Fibroblast of skin of left biceps (primary cell): ENCODE measurements around the gene OSCP1.
"Not testable (repeated sequence)": the region's sequence is repeated elsewhere in the genome, so short reads cannot be mapped to it uniquely, and the experiment has no call there.

Source experiments
- DNase-seq, 2 experiments: peaks; one replicate each; pipeline ENCODE4 v3.0.0-alpha.2; 2013; ENCODE audit warnings: low read depth in 2 of 2

Gene OSCP1, protein sequence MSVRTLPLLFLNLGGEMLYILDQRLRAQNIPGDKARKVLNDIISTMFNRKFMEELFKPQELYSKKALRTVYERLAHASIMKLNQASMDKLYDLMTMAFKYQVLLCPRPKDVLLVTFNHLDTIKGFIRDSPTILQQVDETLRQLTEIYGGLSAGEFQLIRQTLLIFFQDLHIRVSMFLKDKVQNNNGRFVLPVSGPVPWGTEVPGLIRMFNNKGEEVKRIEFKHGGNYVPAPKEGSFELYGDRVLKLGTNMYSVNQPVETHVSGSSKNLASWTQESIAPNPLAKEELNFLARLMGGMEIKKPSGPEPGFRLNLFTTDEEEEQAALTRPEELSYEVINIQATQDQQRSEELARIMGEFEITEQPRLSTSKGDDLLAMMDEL

DNA sequence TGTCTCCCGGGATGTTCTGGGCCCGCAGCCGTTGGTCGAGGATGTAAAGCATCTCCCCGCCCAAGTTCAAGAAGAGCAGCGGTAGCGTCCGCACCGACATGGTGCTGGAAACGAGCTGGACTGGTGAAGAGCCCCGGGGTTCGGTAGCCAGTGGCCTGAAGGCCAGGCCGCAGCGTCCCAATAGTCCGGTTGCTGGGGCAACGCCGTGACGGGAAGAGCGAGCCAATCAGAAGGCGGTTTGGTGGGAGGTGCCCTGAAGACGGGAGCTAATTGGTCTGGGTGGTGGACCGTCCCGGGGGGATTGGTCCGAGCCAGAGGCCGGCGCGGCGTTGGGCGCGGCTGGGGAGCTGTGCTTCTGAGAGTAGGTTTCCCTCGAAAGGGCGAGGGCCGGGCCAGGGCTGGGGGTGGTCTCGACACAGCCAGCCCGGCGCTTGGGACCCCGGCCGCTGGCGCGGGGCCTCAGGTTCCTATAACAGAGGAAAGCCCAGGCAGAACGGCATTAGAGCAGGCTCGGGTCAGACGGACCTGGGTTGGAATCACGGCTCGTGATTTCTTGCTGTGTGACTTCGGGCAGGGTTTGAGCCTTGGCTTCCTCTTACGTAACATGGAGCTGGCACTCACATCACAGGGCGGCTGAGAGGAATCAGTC is at the start of gene OSCP1:
TSS of gene OSCP1 (minus strand) at position 182 of the 649 bp plus-strand sequence. CDS start at position 100, 82 bp downstream.
- DNase-seq: peak; percentile 83 to 85

DNA sequence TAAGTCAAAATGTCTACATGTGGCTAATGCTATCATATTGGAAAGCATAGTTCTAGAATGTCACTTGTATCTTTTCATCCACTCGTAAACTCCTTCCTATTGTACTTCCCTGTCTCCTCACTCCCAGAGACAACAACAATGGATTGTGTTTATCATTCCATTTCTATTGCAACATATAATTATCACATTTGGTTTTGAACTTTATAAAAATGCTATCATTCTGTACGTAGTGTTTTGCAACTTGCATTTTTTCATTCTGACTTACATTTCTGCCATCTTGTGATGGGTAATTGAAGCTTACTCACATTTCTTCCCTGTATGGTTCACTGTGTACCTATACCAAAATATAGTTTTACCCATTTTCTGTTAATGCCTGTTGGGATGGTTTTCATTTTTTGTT is 47.0 kb upstream of the OSCP1 start:
- no peak for DNase-seq

DNA sequence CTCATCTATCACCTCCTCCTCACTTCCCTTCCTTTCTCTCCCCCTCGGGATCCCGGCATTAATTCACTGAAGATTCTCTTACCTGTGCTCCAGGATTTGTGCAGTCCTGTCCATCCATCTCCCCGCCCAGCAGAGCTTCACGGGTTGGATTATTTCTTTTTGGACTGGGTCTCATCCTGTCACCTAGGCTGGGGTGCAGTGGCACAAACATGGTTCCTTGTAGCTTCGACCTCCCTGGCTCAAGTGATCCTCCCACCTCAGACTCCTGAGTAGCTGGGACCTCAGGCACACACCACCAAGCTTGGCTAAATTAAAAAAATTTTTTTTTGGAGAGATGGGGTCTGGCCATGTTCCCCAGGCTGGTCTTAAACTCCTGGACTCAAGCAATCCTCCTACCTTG is 44.7 kb upstream of the OSCP1 start:
- no peak for DNase-seq

DNA sequence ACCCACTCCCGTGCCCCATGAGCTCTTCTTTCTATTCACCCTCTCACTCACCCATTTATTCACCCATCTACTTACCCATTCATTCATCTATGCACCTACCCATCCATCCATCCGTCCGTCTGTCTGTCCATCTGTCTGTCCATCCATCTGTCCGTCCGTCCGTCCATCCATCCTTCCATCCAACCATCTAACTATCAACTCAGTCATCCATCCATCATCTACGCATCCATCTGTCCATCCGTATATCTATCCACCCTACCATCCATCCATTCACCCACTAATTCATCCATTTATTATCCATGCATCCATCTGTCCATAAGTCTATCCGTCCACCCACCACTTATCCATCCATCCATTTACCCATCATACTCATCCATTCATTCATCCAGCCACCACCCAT is 43.3 kb upstream of the OSCP1 start:
- no peak for DNase-seq

DNA sequence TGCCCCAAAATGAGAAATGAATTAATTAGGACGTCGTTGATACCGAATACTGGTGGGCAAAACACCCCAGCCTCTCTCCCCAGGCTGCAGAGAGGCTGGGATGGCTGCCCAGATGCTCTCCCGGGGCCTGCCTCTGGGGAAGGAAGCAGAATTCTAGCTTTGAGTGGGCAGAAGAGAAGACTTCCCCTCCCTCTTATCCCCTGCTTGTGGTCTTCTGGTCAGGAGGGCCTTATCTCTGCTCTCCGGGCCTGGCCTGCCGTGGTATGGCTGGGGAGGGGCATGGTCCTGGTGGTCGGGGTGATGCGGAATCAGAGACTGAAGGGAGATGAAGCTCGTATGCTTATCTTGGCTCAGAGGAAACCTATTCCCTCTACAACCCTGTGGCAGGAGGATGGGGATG is 42.2 kb upstream of the OSCP1 start:
- DNase-seq: no peak

DNA sequence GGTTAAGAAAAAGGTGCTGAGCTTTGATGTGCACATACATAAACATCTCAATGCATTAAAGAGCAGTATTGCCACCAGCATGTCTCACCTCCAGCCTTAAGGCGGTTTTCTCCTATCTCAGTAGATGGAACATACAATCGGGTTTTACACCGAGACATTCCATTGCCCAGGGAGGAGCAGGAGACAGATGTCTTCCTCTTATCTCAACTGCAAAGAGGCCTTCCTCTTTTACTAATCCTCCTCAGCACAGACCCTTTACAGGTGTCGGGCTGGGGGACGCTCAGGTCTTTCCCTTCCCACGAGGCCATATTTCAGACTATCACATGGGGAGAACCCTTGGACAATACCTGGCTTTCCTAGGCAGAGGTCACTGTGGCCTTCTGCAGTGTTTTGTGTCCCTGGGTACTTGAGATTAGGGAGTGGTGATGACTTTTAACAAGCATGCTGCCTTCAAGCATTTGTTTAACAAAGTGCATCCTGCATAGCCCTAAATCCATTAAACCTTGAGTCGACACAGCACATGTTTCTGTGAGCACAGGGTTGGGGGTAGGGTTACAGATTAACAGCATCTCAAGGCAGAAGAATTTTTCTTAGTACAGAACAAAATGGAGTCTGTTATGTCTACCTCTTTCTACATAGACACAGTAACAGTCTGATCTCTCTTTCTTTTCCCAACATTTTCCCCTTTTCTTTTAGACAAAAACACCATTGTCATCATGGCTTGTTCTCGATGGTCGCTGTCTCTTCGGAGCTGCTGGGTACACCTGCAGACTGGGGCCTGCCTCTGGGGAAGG is 39.2 kb upstream of the OSCP1 start:
- not testable (repeated sequence) for DNase-seq

DNA sequence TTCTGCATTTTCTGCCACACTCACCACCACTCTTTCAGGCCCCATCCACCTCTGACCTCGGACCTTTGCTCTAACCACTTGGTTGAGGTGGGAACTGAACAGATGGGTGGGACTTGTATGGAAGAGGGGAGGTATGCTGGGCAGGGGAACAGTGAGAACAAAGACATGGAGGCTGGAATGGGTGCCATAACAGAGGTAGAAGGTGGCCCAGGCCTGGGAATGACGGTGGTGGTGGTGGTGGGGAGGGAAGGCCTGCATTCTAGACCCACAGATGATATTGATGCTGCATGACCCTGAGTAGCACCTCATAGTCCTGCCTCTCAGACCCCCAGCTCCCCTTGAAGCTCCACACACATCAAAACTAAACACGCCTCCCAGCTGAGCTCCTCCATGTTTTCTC is 37.7 kb upstream of the OSCP1 start:
- no peak for DNase-seq

DNA sequence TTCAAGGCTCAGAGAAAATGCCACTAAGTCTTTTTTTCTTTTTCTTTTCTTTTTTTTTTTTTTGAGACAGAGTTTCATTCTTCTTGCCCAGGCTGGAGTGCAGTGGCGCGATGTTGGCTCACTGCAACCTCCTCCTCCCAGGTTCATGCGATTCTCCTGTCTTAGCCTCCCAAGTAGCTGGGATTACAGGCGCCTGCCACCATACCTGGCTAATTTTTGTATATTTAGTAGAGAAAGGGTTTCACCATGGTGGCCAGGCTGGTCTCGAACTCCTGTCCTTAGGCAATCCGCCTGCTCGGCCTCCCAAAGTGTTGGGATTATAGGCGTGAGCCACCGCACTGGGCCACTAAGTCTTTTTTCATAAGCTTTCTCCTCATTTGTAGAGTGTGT is 37.1 kb upstream of the OSCP1 start:
- not testable (repeated sequence) for DNase-seq

DNA sequence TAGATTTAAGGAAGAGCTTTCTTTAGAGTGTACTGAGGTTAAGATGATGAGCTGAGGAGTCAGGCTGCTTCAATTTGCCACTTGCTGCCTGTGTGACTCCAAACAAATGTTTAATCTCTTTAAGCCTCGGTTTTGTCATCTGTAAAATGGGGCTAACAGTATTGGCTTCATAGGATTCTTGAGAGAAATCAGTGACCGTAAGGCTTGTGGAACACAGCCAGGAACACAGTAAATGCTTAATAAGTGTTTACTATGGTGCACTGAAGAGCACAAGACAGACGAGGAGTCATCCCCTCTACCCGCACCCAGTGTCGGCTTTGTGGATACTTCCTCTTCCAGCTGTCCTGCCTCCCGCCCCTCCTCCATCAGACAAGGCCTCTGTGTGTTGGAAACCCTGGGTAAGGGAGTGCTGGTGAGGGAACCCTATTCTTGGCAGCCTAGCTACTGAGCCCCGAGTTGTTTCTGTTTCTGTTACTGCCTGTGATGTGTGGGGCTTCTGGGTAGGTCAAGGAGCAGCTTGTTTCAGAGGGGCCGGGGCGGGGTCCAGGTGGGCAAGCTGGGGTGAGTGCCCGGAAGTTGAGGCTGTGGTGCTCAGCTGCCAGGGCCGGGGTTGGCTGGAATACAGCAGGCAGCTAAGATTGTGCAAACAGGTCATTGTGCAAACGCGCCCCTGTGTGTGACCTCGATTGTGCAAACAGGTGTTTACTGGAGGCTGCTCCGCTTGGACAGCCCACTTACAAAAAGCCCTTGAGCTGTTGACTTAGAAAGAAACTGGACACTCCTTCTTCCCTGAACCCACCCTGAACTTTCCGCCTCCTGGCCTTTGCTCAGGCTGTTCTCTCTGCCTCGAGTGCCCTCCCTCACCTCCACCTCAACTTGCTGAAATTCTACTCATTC is 36.4 kb upstream of the OSCP1 start:
- DNase-seq: no peak

DNA sequence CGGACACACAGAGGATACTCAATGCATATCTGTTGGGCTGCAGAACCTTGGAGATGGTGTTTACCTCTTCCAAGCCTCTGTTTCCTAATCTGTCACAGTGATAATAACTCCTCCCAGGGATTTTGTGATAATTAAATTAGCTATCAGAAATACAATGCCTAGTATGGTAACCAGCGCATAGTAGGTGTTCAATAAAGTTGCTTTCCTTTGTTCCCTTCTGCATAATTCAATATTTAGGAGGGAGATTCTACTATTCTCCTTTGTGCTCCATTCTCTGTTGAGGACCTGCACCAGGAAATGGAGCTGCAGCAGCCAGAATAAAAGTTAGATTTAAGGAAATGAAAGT is 35.8 kb upstream of the OSCP1 start:
- no peak for DNase-seq

DNA sequence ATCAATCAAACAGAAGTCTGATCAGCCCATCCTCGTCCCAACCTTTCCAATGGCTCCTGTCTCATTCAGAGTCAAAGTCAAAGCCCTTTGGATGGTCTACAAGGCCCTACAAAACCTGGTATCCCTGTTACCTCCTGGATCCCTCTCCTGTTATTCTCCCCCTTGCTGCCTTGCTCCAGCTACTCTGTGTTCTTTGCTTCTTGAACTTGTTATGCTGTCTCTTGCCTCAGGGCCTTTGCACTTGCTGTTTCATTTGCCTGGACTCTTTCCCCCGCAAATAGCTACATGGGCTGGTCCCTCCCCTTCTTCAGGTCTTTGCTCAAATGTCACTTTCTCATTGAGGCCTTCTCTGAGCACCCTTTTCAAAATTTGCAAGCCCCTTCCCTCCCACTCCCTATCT is 33.8 kb upstream of the OSCP1 start:
- no peak for DNase-seq

DNA sequence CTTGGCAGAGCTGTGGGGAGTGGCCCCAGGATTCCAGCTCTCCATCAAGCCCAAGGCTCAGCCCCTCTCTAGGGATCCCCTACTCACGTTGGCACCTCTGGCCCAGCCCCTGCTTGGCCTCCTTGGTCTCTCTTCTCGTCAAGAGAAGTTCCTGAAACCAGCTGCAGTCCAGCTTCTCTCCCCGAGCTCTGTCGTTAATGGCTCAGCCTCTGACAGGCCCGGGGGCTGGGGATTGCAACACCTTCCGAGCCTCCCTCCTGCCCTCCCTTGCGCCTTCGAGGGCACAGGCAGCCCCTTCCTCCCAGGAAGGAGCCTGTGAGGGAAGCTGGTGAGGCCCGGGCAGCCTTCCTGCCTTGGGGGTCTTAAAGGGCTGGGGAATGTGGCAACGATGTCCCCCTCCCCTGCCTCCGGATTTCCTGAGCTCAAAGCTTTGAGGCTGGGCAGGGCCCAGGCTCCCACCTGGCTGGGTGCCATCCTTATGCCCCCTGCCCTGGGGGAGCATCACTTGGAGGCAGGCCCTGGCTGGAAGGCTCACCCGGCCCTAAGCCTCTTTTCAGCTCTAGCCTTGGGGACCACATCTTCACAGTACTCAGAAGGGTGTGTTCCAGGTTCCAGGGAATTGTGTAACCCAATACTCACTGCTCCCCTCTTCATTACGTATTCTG is 32.6 kb upstream of the OSCP1 start, which contains the start of gene CSF3R:
TSS of gene CSF3R (minus strand) at position 190 of the 665 bp plus-strand sequence. CDS start 3,417 bp downstream, outside the sequence.
- no peak for DNase-seq

DNA sequence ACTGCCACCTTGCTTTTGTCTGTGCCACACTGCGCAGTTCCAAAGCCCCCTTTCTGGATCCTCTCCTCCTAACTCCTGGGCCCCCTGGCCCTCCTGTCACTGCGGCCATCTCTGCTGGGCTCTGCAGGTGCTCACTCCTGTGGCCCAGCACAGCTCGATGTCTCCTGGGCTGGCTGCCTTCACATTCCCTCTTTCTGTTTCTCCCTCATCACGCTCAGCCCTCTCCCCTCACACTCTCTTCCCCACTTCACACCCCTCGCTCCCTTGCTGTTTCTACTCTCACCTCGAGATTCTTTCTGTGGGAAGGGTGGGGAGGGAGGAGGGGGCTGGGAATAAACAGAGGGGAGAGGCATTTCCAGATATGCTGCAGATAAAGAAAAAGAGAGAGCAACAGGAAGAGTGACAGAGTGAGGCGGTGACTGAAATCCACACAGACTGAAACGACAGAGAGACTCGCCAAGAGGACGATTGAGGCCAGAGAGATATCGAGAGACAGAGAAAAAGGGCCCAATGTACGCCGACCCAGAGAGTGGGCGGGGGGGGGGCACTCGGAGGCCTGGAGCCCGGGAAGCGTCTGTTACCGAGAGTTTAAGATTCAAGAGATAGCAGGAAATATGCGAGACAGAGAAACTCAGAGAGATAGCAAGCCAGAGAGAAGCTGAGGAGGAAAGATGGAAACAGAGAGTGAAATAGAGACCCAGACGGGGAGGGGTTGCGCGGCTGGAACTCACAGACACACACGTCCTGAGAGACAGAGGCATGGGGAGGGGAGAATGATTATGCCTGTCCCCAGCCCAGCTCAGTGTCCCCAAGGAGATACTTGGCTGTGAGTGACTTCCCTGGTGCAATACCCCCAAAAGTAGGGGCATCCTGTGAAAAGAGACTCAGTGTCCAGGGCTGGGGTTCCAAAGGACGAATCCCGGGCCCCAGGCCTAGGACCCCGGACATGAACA is 31.8 kb upstream of the OSCP1 start:
- DNase-seq: no peak

DNA sequence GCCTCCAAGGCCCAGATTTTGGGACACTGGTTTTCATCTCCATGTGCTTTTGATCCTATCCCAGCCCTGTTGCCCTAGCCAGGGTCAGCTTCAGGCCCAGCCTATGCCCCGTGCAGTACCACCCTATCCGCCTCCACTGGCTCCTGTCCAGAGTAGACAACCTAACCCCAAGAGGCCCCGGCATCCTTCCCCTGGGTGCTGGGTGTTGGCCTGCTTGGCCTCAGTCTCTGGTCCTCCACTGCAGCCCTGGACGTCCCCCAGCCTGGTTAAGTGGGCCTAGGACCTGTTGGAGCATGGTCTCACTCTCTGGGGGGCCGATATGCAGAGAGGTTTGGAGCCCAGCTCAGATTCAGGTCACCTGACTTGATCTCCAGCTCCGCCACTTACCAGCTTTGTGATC is 30.8 kb upstream of the OSCP1 start:
- no peak for DNase-seq

DNA sequence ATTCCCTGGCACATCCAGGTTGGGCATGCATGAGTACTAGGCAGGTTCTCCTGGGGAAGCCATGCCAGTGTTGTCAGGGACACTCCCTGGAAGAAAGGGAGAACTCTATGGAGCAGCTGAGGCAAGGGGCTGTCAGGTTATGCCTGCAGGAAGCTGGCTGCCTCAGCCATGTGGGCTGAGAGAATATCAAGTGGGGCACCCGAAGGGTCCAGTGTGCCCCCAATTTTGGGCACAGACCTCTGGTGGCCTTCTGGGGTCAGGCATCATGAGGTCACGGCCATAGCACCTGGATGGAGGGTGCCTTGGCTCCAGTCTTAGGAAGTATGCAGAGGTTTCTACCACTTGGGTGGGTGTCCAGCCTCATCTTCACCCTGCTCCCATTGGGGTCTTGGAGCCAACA is 29.9 kb upstream of the OSCP1 start:
- DNase-seq: no peak

DNA sequence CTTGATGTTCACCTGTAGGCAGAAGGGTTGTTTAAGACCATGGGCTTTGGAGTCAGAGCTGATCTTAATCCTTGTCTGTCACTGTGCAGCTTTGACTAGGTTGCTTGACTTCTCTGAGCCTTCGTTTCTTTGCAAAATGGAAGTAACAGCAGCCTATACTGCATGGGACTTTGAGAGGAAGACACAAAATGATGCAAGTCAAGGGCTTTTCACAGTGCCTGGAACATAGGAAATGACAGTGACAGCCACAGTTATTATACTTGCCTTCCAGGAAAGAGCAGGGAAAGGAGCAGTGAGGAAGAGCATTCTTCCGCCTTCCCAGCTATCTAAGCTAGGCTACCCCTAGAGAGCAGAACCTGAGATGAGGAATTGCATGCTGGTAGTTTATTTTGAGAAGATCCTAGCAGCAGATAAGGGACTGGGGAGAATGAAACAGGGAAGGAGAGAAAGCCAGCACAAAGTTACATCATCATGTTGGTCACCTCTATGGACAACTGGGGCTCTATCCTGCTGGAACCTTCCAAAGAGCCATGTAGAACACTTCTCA is 29.3 kb upstream of the OSCP1 start:
- DNase-seq: no peak

DNA sequence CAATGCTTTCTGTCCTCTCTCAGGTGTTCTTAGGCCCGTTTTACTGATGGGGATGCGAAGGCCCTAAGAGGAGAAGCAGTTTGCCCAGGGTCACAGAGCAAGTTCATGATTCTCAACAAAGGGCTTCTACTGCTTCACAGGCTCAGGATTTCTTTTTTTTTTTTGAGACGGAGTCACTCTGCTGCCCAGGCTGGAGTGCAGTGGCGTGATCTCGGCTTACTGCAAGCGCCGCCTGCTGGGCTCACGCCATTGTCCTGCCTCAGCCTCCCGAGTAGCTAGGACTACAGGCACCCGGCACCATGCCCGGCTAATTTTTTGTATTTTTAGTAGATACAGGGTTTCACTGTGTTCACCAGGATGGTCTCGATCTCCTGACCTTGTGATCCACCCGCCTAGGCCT is 27.4 kb upstream of the OSCP1 start:
- not testable (repeated sequence) for DNase-seq

DNA sequence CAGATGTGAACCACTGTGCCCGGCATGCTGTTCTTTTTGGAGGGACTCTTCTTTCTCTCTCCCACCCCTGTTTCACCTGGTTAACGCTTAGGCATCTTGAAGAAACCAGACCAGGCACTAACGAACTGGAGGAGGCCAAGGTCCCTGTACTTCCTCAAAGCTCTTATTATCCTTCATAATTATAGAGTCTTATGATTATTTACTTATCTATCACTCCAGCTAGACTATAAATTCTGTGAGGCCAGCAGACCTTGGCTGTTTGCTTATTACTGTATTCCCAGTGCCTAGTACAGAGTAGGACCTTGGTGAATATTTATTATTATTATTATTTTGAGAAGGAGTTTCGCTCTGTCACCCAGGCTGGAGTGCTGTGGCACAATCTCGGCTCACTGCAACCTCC is 26.7 kb upstream of the OSCP1 start:
- DNase-seq: no peak

DNA sequence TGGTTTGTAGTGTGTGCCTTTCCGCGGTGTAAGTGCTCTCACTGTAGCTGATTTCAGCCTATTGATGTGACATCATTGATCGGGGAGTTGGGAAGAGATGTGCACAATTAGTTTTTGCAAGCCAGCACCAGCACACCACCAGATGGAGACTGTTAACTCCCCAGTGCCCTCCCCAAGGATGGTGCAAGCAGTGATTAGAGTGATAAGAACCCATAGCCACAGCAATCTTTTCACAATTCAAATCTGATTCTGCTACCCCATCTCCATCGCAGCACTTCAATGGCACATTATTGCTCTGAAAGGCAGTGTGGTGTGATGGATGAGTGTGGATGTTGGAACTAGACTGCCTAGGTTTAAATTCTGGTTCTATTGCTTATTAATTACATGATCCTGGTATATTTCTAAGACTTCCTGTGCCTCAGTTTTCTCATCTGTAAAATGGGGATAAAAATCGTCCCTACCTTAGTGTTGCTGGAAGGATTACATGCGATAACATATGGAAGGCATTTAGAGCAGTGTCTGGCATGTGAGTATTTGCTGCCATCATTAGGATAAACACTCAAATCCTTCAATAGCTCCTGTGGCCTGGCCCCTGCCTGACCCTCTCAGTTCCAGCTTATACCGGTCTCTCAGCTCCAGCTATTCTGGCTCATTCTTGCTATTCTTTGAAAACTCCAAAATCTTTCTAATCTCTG is 25.8 kb upstream of the OSCP1 start:
- no peak for DNase-seq
